GM12891 (cell line): ENCODE results near the gene BRD9.
"Not testable (repeated sequence)": the region's sequence is repeated elsewhere in the genome, so short reads cannot be mapped to it uniquely, and the experiment has no call there.

Source experiments
- DNase-seq: peaks from one replicate; pipeline ENCODE4 v3.0.0; 2011; ENCODE audit warnings: low spot score; ENCODE audit not compliant: insufficient read length
- FAIRE-seq: peaks from 2 replicates; lab custom pipeline; 2011; peaks lifted over from hg19 to GRCh38; lab: Jason Lieb, UNC
- PAX5 ChIP-seq: IDR thresholded peaks from 2 replicates; pipeline ENCODE4 v1.6.1; 2011; ENCODE audit warnings: low read length, moderate library complexity, mild to moderate bottlenecking; ENCODE audit not compliant: insufficient read depth, severe bottlenecking
- POLR2A ChIP-seq: IDR thresholded peaks from 2 replicates; pipeline ENCODE4 v1.6.1; 2011; ENCODE audit warnings: low read depth, low read length, control low read depth
- POLR2AphosphoS5 ChIP-seq: IDR thresholded peaks from 2 replicates; pipeline ENCODE4 v1.6.1; 2011; ENCODE audit warnings: low read depth, low read length, control low read depth
- POU2F2 ChIP-seq: IDR thresholded peaks from 2 replicates; pipeline ENCODE4 v1.6.1; 2011; ENCODE audit warnings: low read depth, mild to moderate bottlenecking, control low read depth, low read length, moderate library complexity
- SPI1 ChIP-seq: IDR thresholded peaks from 2 replicates; pipeline ENCODE4 v1.6.1; 2011; ENCODE audit warnings: low read depth, low read length, control low read depth
- TAF1 ChIP-seq: IDR thresholded peaks from 2 replicates; pipeline ENCODE4 v1.6.1; 2011; ENCODE audit warnings: low read depth, low read length, control low read depth

Gene BRD9

GRCh38 chr5:850511-851006 lies 42.0 kb downstream of the BRD9 start, which contains the start of gene ZDHHC11:
Gene ZDHHC11, minus strand, starts transcription at chr5:850986. Its CDS starts 384 bp downstream, at chr5:850602.
- DNase-seq = no peak
- FAIRE-seq = no peak
- TF ChIP-seq POU2F2 = no peak
- TF ChIP-seq POLR2A = no peak
- TF ChIP-seq POLR2AphosphoS5 = no peak
- no peak for TF ChIP-seq SPI1
- TF ChIP-seq TAF1 = no peak
- TF ChIP-seq PAX5 = no peak

DNA sequence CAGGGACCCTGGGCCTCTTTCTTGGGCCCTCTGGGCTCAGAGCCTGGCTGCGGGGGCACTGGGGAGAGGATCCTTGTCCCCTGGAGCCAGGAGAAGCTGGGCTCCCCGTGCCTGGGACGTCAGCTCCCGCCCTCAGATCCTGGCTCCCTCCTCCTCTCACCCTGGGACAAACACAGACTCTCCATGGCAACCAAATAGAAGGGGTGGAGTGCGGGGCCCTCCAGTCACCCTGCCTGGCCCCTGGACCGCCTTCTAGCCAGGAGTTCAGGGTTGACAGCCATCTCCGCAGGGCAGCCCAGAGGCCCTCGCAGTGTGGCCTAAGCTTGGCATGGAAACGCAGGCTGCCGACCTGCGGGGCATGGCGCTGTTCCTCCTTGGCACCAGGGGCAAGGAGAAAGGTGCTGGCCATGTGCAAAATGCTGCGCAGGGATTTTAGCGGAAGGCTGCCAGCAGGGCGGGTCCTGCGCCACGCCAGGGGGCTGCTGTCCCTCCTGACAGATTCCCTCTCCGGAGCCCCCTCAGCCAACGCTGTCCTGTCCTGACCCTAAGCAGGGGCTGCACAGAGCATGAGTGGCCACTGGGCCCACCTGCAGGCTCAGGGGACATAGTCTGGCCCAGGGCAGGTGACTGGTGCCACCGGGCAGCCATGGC lies 42.8 kb downstream of the BRD9 start:
- no peak for TF ChIP-seq TAF1
- TF ChIP-seq PAX5 = no peak
- no peak for TF ChIP-seq POLR2AphosphoS5
- no peak for TF ChIP-seq POU2F2
- no peak for TF ChIP-seq POLR2A
- TF ChIP-seq SPI1 = no peak
- no peak for FAIRE-seq
- DNase-seq = no peak

GRCh38 chr5:848671-849111 lies 43.9 kb downstream of the BRD9 start:
- FAIRE-seq = no peak
- DNase-seq = no peak
- TF ChIP-seq POLR2A (no peak), PAX5 (no peak), POU2F2 (no peak), SPI1 (no peak), TAF1 (no peak), POLR2AphosphoS5 (no peak)

DNA sequence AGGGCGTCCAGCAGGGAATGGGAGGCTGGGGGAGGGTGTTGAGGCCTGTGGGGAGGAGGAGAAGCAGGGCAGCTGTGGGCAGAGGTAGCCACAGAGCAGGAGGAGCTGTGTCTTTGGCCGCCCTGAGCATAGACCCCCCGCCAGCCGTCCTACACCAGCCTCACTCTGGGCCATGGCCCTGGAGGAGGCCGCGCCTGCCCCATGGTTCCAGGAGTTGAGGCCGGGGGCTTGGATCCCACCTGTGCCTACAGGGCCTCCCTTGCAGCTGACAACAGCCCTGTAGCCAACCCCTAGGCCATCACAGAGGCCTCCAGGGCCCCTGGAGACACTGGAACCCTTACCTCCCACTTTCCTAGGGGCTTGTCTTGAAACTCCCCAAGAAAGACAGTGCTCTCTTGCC lies 44.9 kb downstream of the BRD9 start:
- FAIRE-seq, DNase-seq: not testable (repeated sequence)

DNA sequence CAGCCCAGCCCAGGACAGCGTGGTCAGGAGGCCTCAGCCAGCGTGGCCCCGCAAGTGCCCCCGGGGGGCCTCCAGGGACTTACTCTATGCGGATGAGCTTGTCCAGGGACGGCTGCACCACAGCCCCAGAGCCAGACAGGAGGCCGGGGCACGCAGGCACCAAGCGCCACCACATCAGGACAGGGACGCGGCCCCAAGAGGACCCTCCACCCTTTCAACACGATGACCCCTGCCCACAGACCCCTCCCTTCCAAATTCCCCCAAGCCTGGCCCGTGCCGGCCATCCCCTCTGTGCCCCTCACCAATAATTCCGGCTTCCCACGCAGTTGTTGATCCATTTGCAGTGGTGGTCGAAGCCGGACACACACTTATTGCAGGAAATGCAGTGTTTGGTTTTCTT lies 45.4 kb downstream of the BRD9 start:
- not testable (repeated sequence) for FAIRE-seq, DNase-seq

- FAIRE-seq = peak; percentile 23
- not testable (repeated sequence) for DNase-seq
These were observed 46.0 kb downstream of the BRD9 start for GRCh38 chr5:846602-847091.

- not testable (repeated sequence) for DNase-seq
- peak; percentile 89 for FAIRE-seq
These were observed 46.7 kb downstream of the BRD9 start for GRCh38 chr5:845676-846601.

- DNase-seq, FAIRE-seq: not testable (repeated sequence)
These were observed 47.4 kb downstream of the BRD9 start for GRCh38 chr5:845031-845675.

- not testable (repeated sequence) for DNase-seq, FAIRE-seq
These were observed 48.2 kb downstream of the BRD9 start for GRCh38 chr5:844426-844825.

DNA sequence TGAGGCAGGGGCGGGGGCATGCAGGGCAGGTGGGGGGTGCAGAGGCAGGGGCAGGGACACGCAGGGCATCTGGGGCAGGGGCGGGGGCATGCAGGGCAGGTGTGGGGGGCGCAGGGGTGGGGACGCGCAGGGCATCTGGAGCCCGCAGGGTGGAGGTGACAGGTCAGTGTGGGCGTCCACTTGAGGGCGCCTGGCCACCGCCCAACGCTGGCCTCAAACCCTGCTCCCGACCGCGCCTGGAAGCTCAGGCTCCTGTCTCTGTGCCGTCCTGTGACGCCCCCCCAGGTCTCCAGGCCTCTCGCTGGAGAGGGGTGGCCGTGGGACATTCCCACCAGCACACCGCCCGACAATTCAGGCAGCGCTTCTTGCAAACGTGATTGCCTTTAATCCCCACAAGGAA lies 48.7 kb downstream of the BRD9 start:
- FAIRE-seq = not testable (repeated sequence)

GRCh38 chr5:843371-843770 lies 49.2 kb downstream of the BRD9 start:
- FAIRE-seq, DNase-seq: not testable (repeated sequence)

More for the DNA sequence above, 48.7 kb downstream of the BRD9 start:
- not testable (repeated sequence) for DNase-seq

- not testable (repeated sequence) for DNase-seq, FAIRE-seq
These were observed 50.0 kb downstream of the BRD9 start for GRCh38 chr5:842402-843221.

DNA sequence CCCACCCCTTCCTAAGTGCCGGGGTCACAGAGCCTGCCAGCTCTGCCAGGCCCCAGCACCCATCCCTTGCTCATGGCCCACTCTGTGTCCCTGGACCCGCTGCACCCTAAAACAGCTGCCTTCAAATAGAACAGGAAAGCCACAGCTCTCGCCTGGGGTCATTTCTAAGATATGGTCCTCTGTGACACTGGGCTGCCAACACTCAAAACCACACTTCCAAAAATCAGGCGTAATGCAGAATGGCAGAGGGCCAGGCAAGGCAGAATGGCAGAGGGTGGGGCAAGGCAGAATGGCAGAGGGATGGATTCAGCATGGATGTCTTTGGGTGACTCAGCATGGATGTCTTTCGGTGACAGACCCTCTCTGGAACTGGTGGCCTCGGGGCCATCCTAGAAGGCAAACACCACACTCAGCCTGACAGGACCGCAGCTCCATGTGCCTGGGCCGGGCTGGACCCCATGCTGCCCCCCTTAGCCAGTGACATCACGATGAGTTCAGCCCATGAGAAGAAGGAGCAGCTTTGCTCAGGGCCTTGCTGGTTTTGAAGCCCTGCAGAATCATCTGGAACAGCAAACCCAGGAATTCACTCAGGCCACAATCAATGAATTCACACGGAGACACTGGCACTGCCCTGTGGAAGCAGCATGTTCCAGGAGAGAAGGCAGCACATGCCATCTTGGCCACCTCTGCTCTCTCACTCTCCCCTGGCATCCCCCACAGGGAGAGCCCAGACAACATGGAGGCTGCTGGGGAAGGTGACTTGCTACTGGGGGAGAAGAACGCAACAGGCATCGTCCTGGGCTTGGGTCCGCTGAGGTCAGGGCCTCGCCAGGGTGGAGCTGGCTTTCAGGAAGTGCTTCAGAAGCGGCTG lies 50.8 kb downstream of the BRD9 start:
- DNase-seq, FAIRE-seq: not testable (repeated sequence)

GRCh38 chr5:840974-841435 lies 51.6 kb downstream of the BRD9 start:
- not testable (repeated sequence) for DNase-seq, FAIRE-seq
